ENCODE results near the gene RNF13.
"Not testable (repeated sequence)": the region's sequence is repeated elsewhere in the genome, so short reads cannot be mapped to it uniquely, and the experiment has no call there.

RNF13 gene

DNA sequence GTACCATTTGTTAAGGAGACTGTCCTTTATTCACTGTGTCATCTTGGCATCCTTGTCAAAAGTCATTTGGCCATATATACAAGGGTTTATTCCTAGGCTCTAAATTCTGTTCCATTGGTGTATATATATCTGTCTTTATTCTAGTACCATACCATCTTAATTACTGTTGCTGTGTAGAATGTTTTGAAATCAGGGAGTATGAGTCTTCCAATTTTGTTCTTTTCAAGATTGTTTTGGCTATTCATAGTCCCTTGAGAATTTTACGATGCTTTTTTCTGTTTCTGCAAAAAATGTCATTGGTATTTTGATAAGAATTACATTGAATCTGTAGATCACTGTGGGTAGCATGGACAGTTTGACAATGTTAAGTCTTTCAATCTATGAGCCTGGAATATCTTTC lies 128.9 kb downstream of the RNF13 start:
- H3K4me3 Mint-ChIP-seq, result no peak overlapping the region
- no peaks in the 10 kb centered on the region for H3K9me3 Mint-ChIP-seq
- no peaks in the 10 kb centered on the region for H3K27me3 Mint-ChIP-seq
- no peak overlapping the region for H3K27ac Mint-ChIP-seq
- peaks cover 2% of the 10 kb centered on the region for H3K36me3 Mint-ChIP-seq (ENCODE audit: insufficient read depth)
- DNase-seq (no peak), ATAC-seq (replicated peaks) (no peak)
- H3K4me1 Mint-ChIP-seq (ENCODE audit: low read depth in 2 of 2), result peaks cover 9 to 29% of the 10 kb centered on the region in 2 donors

DNA sequence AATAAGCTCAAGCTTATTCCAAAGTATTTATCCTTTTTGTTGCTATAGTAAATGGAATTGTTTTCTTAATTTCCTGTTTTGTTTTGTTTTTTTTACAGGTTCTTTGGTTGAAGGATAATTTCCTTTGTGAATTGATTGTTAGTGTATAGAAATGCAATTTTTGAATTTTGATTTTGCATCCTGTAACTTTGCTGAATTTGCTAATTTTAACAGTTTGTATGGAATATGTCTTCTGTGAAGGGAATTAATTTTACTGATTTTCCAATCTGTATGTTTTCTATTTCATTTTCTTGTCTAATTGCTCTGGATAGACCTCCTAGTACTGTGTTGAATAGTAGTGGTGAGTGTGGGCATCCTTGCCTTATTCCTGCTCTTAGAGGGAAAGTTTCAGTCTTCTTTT lies 129.4 kb downstream of the RNF13 start:
- H3K27ac Mint-ChIP-seq, result no peak overlapping the region
- DNase-seq (no peak), ATAC-seq (replicated peaks) (no peak)
- H3K36me3 Mint-ChIP-seq (ENCODE audit: insufficient read depth), result peaks cover 2% of the 10 kb centered on the region
- peaks cover 9 to 32% of the 10 kb centered on the region in 2 donors for H3K4me1 Mint-ChIP-seq (ENCODE audit: low read depth in 2 of 2)
- no peaks in the 10 kb centered on the region for H3K9me3 Mint-ChIP-seq
- H3K4me3 Mint-ChIP-seq, result no peak overlapping the region
- no peaks in the 10 kb centered on the region for H3K27me3 Mint-ChIP-seq

- H3K9me3 Mint-ChIP-seq; H3K4me3 Mint-ChIP-seq; ATAC-seq (replicated peaks); DNase-seq; H3K36me3 Mint-ChIP-seq (ENCODE audit: insufficient read depth); H3K27ac Mint-ChIP-seq; H3K27me3 Mint-ChIP-seq: not testable (repeated sequence)
- H3K4me1 Mint-ChIP-seq (ENCODE audit: low read depth in 2 of 2), result peaks cover 9 to 35% of the 10 kb centered on the region in 2 donors
These were observed 131.0 kb downstream of the RNF13 start for GRCh38 chr3:149943966-149944365.

GRCh38 chr3:149947231-149947630 lies 134.2 kb downstream of the RNF13 start:
- H3K27ac Mint-ChIP-seq, result peak overlapping the region in 1 of 2 donors; percentile 46
- DNase-seq (no peak), ATAC-seq (replicated peaks) (no peak)
- no peaks in the 10 kb centered on the region for H3K27me3 Mint-ChIP-seq
- H3K4me1 Mint-ChIP-seq (ENCODE audit: low read depth in 2 of 2), result peaks cover 9 to 35% of the 10 kb centered on the region in 2 donors
- no peaks in the 10 kb centered on the region for H3K9me3 Mint-ChIP-seq
- peaks cover 8% of the 10 kb centered on the region for H3K36me3 Mint-ChIP-seq (ENCODE audit: insufficient read depth)
- no peak overlapping the region for H3K4me3 Mint-ChIP-seq

DNA sequence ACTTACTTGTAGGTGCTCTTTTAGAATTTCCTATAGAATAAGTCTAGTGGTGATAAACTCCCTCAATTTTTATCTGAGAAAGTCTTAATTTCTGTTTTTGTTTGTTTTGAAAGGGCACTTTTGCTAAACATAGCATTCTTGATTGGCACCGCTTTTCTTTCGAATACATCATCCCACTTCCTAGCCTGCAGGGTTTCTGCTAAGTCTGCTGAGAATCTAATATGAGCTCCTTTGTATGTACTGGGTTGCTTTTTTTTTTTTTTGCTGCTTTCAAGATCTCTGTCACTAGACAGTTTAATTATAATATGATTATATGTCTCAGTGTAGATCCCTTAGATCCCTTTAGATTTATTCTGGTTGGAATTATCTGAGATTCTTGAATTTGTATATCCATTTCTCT lies 136.2 kb downstream of the RNF13 start:
- no peak for ATAC-seq (replicated peaks)
- H3K4me1 Mint-ChIP-seq (ENCODE audit: low read depth in 2 of 2), result peaks cover 16 to 34% of the 10 kb centered on the region in 2 donors

DNA sequence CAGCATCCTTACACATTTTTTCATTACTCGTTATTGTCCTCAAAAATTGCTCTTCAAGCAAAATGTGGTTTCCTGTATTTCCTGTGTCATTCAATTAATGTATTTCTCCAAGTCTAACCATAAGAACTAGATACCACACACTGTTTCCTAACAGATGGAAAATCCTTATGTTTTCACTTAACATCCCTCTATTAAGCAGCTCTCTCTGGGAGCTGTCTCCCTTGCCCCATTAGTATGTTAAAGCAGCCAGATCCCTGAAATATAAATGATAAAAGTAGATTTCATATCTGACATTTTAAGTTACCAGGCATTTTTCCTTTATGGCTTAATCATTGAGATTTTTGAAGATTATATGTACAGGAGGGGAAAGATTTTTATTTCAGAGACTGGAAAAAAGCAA lies 141.8 kb downstream of the RNF13 start:
- Mint-ChIP-seq H3K4me3 (no peak overlapping the region), H3K27me3 (no peaks in the 10 kb centered on the region)
- no peak for DNase-seq

More for the DNA sequence above, 136.2 kb downstream of the RNF13 start:
- Mint-ChIP-seq H3K4me3 (no peak overlapping the region), H3K27ac (no peak overlapping the region), H3K27me3 (no peaks in the 10 kb centered on the region), H3K36me3 (ENCODE audit: insufficient read depth) (peaks cover 8% of the 10 kb centered on the region), H3K9me3 (no peaks in the 10 kb centered on the region)
- no peak for DNase-seq

GRCh38 chr3:149955449-149955848 lies 142.4 kb downstream of the RNF13 start:
- H3K27ac Mint-ChIP-seq, result no peak overlapping the region
- no peak overlapping the region for H3K4me3 Mint-ChIP-seq
- peaks cover 7% of the 10 kb centered on the region for H3K36me3 Mint-ChIP-seq (ENCODE audit: insufficient read depth)

More for the DNA sequence above, 141.8 kb downstream of the RNF13 start:
- ATAC-seq (replicated peaks), result no peak
- peaks cover 14 to 28% of the 10 kb centered on the region in 2 donors for H3K4me1 Mint-ChIP-seq (ENCODE audit: low read depth in 2 of 2)
- H3K9me3 Mint-ChIP-seq, result no peaks in the 10 kb centered on the region
- H3K36me3 Mint-ChIP-seq (ENCODE audit: insufficient read depth), result peaks cover 2% of the 10 kb centered on the region
- no peak overlapping the region for H3K27ac Mint-ChIP-seq

DNA sequence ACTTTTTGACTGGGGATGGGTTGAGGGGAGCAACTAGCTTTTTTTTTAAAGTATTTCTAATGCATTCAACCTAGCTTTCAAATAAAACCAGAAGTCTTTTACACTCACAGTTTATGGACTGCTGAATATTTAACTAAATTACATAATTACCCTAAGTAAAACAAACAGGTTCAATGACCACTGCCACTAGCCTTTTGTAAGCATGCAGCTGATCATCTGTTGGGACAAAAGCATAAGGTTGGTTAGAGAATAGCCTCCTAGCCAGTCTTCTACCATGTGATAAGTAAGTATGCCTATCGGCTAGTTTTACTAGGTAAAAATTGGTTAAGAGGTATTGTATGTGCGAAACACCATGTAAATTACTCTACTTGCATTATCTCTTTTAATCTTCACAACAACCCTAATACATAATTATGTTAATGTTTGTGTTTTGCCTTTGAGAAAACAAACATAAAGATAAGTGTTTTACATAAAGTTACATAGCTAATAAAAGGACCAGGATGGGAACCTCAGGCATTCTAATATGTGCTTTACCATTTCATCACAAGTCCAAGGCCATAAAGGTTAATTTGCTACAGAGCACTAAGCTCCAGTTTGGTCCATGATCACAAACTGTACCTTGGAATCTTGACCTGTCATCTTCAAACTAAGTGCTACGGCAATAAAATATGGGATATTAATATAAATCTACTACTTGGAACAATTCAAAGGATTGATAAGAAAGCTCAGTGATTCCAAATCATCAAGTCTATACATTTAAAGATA lies 144.5 kb downstream of the RNF13 start:
- Mint-ChIP-seq H3K4me1 (ENCODE audit: low read depth in 2 of 2) (peaks cover 14 to 20% of the 10 kb centered on the region in 2 donors), H3K9me3 (no peaks in the 10 kb centered on the region), H3K27ac (no peak overlapping the region), H3K27me3 (no peaks in the 10 kb centered on the region), H3K4me3 (no peak overlapping the region), H3K36me3 (ENCODE audit: insufficient read depth) (peaks cover 7% of the 10 kb centered on the region)
- no peak for ATAC-seq (replicated peaks)
- DNase-seq, result no peak

More at GRCh38 chr3:149955449-149955848, 142.4 kb downstream of the RNF13 start:
- H3K4me1 Mint-ChIP-seq (ENCODE audit: low read depth in 2 of 2), result peaks cover 14 to 24% of the 10 kb centered on the region in 2 donors
- DNase-seq (no peak), ATAC-seq (replicated peaks) (no peak)
- no peaks in the 10 kb centered on the region for H3K27me3 Mint-ChIP-seq
- H3K9me3 Mint-ChIP-seq, result no peaks in the 10 kb centered on the region

DNA sequence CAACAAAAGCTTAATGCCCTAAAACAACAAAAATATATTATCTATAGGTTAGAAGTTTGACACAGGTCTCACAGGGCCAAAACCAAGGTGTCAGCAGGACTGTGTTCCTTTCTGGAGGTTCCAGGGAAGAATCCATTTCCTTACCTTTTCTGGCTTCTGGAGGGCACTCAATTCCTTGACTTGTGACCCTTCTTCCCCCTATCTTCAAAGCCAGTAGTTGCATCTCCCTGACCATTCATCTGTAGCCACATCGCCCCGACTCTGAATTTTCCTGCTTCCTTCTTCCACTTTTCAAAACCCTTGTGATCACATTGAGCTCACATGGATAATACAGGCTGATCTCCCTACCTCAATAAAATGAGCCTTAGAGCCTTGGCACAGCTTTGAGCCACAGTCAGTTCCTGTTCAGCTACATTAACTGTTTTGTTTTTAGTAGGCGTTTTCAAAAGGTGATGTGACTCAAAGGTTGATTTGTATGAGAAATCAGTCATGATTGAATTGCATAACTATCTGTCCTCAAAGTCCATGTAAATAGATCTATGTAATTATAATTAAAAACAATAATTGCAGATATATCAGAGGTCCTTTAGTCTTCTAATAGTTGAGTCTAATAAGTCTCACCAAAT lies 145.3 kb downstream of the RNF13 start:
- H3K4me3 Mint-ChIP-seq, result no peak overlapping the region
- ATAC-seq (replicated peaks) (no peak), DNase-seq (no peak)
- H3K4me1 Mint-ChIP-seq (ENCODE audit: low read depth in 2 of 2), result peaks cover 11 to 18% of the 10 kb centered on the region in 2 donors
- no peaks in the 10 kb centered on the region for H3K9me3 Mint-ChIP-seq
- H3K27ac Mint-ChIP-seq, result peak overlapping the region; percentile 7 to 30
- no peaks in the 10 kb centered on the region for H3K27me3 Mint-ChIP-seq
- peaks cover 7% of the 10 kb centered on the region for H3K36me3 Mint-ChIP-seq (ENCODE audit: insufficient read depth)

GRCh38 chr3:149959443-149959842 lies 146.4 kb downstream of the RNF13 start:
- Mint-ChIP-seq H3K4me1 (ENCODE audit: low read depth in 2 of 2) (peaks cover 4 to 11% of the 10 kb centered on the region in 2 donors), H3K4me3 (no peak overlapping the region), H3K9me3 (no peaks in the 10 kb centered on the region), H3K27ac (no peak overlapping the region), H3K36me3 (ENCODE audit: insufficient read depth) (peaks cover 9% of the 10 kb centered on the region), H3K27me3 (no peaks in the 10 kb centered on the region)
- ATAC-seq (replicated peaks) (no peak), DNase-seq (no peak)

GRCh38 chr3:149963485-149963884 lies 150.5 kb downstream of the RNF13 start:
- no peaks in the 10 kb centered on the region for H3K27me3 Mint-ChIP-seq
- peaks cover 10% of the 10 kb centered on the region for H3K36me3 Mint-ChIP-seq (ENCODE audit: insufficient read depth)
- ATAC-seq (replicated peaks) (no peak), DNase-seq (no peak)
- no peaks in the 10 kb centered on the region for H3K4me1 Mint-ChIP-seq (ENCODE audit: low read depth in 2 of 2)
- H3K27ac Mint-ChIP-seq, result no peak overlapping the region
- no peak overlapping the region for H3K4me3 Mint-ChIP-seq
- no peaks in the 10 kb centered on the region for H3K9me3 Mint-ChIP-seq

- H3K36me3 Mint-ChIP-seq (ENCODE audit: insufficient read depth), result peaks cover 12% of the 10 kb centered on the region
- H3K27me3 Mint-ChIP-seq, result no peaks in the 10 kb centered on the region
- H3K4me3 Mint-ChIP-seq, result no peak overlapping the region
- ATAC-seq (replicated peaks) (no peak), DNase-seq (no peak)
- no peak overlapping the region for H3K27ac Mint-ChIP-seq
- H3K9me3 Mint-ChIP-seq, result no peaks in the 10 kb centered on the region
- H3K4me1 Mint-ChIP-seq (ENCODE audit: low read depth in 2 of 2), result peaks cover 0 to 4% of the 10 kb centered on the region in 2 donors
These were observed 151.3 kb downstream of the RNF13 start for GRCh38 chr3:149964291-149964690.

DNA sequence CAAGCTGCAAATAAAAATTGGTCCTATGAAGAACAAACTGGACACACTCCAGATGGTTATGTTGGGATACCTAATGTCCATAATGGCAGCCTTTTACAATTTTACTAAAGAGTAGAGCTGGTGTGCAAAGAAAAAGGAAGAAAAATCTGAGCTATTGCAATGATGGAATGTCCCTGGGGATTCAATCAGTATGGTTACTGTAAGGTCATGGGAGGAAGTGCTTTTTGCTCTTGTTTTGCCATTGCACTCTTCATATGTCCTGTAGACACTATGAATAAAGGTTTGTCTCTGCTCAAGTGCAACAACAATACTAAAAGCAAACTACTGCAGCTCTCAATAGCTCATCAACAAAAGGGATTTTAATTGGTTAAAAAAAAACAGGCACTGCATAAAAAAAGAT lies 152.3 kb downstream of the RNF13 start:
- DNase-seq (no peak), ATAC-seq (replicated peaks) (no peak)
- Mint-ChIP-seq H3K4me3 (no peak overlapping the region), H3K36me3 (ENCODE audit: insufficient read depth) (peaks cover 6% of the 10 kb centered on the region), H3K9me3 (no peaks in the 10 kb centered on the region), H3K27me3 (no peaks in the 10 kb centered on the region), H3K27ac (no peak overlapping the region), H3K4me1 (ENCODE audit: low read depth in 2 of 2) (peaks cover 2 to 8% of the 10 kb centered on the region in 2 donors)

DNA sequence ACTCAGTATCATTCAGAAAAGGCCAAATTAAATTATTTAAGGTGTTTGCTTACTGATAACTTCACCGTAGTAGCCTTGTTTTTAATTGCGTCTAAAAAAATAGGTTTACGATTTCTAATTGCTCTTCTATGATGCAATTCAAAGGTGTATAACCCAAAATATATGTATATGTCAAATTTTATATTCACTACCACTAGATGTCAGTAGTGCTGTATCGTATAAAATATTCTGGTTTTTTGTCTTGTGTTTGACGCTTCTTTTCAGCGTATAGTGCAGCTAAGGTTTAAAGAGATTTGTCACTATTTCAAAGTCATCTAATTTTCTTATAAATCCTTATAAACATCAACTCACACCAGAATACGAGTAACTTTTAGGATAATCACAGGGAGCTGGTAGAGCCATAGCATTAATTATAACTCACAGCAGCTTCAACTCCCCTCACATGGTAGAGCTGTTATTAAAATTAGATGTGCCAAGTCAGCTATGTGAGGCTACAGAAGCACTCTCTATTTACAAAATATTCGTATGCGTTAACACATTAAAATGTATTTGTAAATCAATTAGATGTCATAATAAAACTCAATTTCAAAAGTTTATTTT lies 154.2 kb downstream of the RNF13 start:
- Mint-ChIP-seq H3K4me3 (no peak overlapping the region), H3K36me3 (ENCODE audit: insufficient read depth) (peaks cover 11% of the 10 kb centered on the region), H3K4me1 (ENCODE audit: low read depth in 2 of 2) (peaks cover 9 to 17% of the 10 kb centered on the region in 2 donors), H3K9me3 (no peaks in the 10 kb centered on the region), H3K27me3 (peaks cover 8 to 9% of the 10 kb centered on the region in 2 donors), H3K27ac (no peak overlapping the region)
- ATAC-seq (replicated peaks) (no peak), DNase-seq (no peak)
